OCI-LY3 (cell line): ENCODE measurements around the gene MAB21L3.

ENCODE experiments used
- EZH2phosphoT487 ChIP-seq: fragments of 200-600 bp; shearing (Covaris generic); IDR thresholded peaks from 2 replicates; pipeline ENCODE4 v1.6.1; 2018; ENCODE audit warnings: antibody characterized with exemption, mixed run types, low read depth
- TF ChIP-seq, protein P1 (sequence below): fragments of 200-600, 300-600 bp; sonication (generic); IDR thresholded peaks from 2 replicates; pipeline ENCODE4 v1.5.1; 2014; ENCODE audit warnings: antibody characterized with exemption, low read length, low read depth

DNA sequence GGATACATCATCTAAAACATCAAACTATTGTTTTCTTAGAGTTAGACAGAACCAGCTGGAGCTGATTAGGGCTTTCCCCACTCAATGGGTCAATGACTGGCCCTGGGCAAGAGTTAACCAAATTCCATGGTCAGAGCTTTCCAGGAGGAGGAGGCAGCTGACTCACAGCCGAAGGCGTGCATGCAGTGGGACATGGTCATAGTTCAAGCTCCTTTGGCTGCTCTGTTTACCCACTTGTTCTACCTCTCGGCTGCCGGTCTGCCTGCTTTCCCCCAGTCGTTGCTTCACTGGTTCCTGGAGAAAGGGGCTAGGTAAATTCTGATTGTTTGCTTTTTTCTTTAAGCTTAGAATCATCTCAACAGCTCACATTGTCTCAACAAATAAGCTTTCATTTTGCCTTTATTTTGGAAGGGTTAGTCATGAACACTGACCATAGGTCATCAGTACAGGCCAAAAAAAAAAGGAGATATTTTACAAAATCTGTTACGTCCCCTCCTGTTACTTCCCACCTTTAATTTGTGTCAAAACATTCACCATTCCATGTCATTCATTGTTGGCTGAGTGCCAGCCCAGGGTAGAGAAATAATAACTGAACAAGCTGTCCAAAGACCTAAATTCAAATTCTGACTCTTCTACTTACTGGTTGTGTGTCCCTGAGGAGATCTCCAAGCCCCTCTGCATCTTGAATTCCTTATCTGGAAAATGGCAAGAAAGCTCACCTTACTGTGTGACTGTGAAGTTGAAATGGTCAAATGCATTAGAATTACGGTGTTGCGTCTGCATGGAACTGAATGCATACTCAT lies 12.0 kb downstream of the MAB21L3 start:
- TF ChIP-seq EZH2phosphoT487 = no peak
- TF ChIP-seq, protein P1, sequence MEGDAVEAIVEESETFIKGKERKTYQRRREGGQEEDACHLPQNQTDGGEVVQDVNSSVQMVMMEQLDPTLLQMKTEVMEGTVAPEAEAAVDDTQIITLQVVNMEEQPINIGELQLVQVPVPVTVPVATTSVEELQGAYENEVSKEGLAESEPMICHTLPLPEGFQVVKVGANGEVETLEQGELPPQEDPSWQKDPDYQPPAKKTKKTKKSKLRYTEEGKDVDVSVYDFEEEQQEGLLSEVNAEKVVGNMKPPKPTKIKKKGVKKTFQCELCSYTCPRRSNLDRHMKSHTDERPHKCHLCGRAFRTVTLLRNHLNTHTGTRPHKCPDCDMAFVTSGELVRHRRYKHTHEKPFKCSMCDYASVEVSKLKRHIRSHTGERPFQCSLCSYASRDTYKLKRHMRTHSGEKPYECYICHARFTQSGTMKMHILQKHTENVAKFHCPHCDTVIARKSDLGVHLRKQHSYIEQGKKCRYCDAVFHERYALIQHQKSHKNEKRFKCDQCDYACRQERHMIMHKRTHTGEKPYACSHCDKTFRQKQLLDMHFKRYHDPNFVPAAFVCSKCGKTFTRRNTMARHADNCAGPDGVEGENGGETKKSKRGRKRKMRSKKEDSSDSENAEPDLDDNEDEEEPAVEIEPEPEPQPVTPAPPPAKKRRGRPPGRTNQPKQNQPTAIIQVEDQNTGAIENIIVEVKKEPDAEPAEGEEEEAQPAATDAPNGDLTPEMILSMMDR = no peak
